Liver (tissue), 3 donors: ENCODE results near the gene RANBP17.

Experiments
- ATF3 ChIP-seq: IDR thresholded peaks from 2 replicates; pipeline ENCODE4 v1.6.1; 2016; ENCODE audit warnings: antibody characterized with exemption
- CTCF ChIP-seq: fragments of 150-350 bp; IDR thresholded peaks from 2 replicates; pipeline ENCODE4 v1.5.1; 2017; ENCODE audit warnings: improper control_type of control experiment, low read depth, low read length; ENCODE audit not compliant: missing input control
- EGR1 ChIP-seq, 2 donors: IDR thresholded peaks; 2 replicates each; pipeline ENCODE4 v1.6.1; 2016 to 2018; ENCODE audit warnings: antibody characterized with exemption in 2 of 2, low read depth in 2 of 2
- HNF4A ChIP-seq, 2 donors: conservative IDR thresholded peaks; 2 replicates each; pipeline ENCODE4 v1.6.1; 2016; ENCODE audit warnings: antibody characterized with exemption in 2 of 2, mild to moderate bottlenecking in 2 of 2
- JUND ChIP-seq, 2 donors: IDR thresholded peaks; 2 replicates each; pipeline ENCODE4 v1.6.1; 2016; ENCODE audit warnings: antibody characterized with exemption in 2 of 2
- RAD21 ChIP-seq, 2 donors: IDR thresholded peaks; 2 replicates each; pipeline ENCODE4 v1.6.1; 2016; ENCODE audit warnings: antibody characterized with exemption in 2 of 2, mild to moderate bottlenecking in 2 of 2
- REST ChIP-seq: IDR thresholded peaks from 2 replicates; pipeline ENCODE4 v1.6.1; 2016; ENCODE audit warnings: antibody characterized with exemption, mild to moderate bottlenecking
- ZBTB33 ChIP-seq: IDR thresholded peaks from 2 replicates; pipeline ENCODE4 v1.6.1; 2016; ENCODE audit warnings: antibody characterized with exemption
- donor health status: healthy.
- donor health status: healthy.

- TF ChIP-seq CTCF (no peak), REST (no peak), ATF3 (no peak), HNF4A (conservative IDR thresholded peaks at IDR 0.05) (no peak), EGR1 (IDR thresholded peaks at IDR 0.05; ENCODE audit: low read depth in 2 of 2) (no peak), RAD21 (IDR thresholded peaks at IDR 0.05) (no peak), JUND (IDR thresholded peaks at IDR 0.05) (no peak), ZBTB33 (no peak)
Measured at GRCh38 chr5:171142617-171143016, 280.8 kb downstream of the RANBP17 start.
